ENCODE measurements around the gene MEF2B.

The MEF2B gene

DNA sequence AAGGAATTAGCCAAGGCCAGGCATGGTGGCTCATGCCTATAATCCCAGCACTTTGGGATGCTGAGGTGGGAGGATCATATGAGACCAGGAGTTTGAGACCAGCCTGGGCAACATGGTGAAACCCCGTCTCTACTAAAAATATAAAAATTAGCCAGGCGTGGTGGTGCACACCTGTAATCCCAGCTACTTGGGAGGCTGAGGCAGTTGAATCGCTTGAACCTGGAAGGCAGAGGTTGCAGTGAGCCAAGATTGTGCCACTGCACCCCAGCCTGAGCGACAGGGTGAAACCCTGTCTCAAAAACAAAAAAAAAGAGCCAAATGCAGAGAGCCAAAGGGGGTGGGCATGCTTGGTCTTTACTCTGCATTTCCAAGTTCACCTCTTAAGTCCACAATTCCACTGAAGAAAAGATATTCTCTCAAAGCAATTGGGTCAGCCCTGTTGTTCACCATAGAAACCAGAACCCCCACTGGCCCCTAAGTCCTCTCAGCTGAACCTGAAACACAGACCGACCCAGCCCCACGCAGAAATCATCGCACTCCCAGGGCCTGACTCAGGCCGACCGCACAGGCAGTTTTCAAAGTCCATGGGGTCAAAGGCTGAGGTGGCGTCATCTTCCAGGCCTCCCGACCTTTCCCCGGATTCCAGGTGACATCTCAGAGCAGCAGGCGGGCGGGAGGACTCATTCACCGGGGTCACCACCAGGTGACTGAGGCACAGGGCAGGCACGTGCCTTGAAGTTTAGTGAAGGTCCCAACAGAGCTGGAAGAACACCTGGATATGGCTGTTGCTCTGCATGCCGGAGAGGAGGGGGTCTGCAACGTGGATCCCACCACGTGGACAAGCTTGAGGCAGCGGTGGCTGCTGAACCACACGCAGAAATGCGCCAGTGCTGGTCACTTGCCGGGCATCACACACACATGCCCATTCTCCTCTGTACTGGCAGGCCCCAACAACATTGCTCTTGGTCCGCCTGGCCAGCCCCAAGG is 73.1 kb downstream of the MEF2B start:
- no peak for DNase-seq

DNA sequence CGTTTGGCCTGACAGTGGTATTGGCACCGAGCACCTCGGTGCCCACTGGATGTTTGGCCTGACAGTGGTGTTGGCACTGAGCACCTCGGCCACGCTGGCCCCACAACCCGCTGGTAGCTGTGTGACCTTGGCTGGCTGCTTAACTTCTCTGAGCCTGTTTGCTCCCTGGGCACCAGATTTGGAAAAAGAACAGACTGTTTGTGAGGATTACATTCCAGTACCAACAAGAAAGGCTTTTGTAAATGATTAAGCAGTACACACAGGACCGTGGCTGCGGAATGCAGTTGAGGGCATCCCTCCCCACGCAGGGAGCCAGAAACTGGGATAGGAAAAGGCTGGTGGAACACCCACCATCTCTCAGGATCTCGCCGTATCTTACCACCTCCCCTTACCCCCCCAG is 74.4 kb downstream of the MEF2B start:
- no peak for DNase-seq
